Esophagus muscularis mucosa (tissue), 4 donors: ENCODE results near the gene FADS3.

ENCODE experiments used
- CTCF ChIP-seq, 3 experiments: fragments of 200-600 bp in 2 of 3; fragments of 450-650 bp in 1 of 3; sonication (generic) in 2 of 3; IDR thresholded peaks; one replicate each; pipeline ENCODE4 v1.5.1; 2017 to 2019; ENCODE audit warnings: antibody characterized with exemption in 3 of 3, mild to moderate bottlenecking in 2 of 3, moderate library complexity in 1 of 3
- EP300 ChIP-seq: sonication (generic); formaldehyde crosslinking; IDR thresholded peaks from one replicate; pipeline ENCODE4 v1.6.1; 2017; ENCODE audit warnings: antibody characterized with exemption
- POLR2A ChIP-seq: fragments of 450-650 bp; IDR thresholded peaks from one replicate; pipeline ENCODE4 v1.6.1; 2017; ENCODE audit warnings: antibody characterized with exemption, moderate library complexity, mild to moderate bottlenecking, low read depth

GRCh38 chr11:61911128-61911700, 19.9 kb upstream of the FADS3 start:
- TF ChIP-seq CTCF (IDR thresholded peaks at IDR 0.05), result no peak
- TF ChIP-seq POLR2A, result no peak
- no peak for TF ChIP-seq EP300
